Subcutaneous adipose tissue (tissue), 4 donors: ENCODE results near the gene MCCC2. TPM values are rescaled to one million over a fixed set of nuclear protein-coding genes. Genes with fewer than 3 reads are reported as not detected.

Experiments
- CTCF ChIP-seq: fragments of 450-650 bp; IDR thresholded peaks from one replicate; pipeline ENCODE4 v1.5.1; 2016; ENCODE audit warnings: low read depth, mild to moderate bottlenecking, control low read depth, antibody characterized with exemption, moderate library complexity
- total RNA-seq, 4 donors: library from RNA; depleted of rRNA; stranded (reverse); fragments of >200 nt; gene quantifications; one replicate each; pipeline ENCODE4 v1.1.0, GENCODE V29; 2016

Gene MCCC2
- total RNA-seq, 4 donors from 2014 or later, result 52.4 to 95.5 (median 79.4) TPM

- no peak for TF ChIP-seq CTCF
Measured at GRCh38 chr5:71666321-71666720, 79.2 kb downstream of the MCCC2 start.

- TF ChIP-seq CTCF, result no peak
Measured at GRCh38 chr5:71677977-71678376, 90.8 kb downstream of the MCCC2 start.

DNA sequence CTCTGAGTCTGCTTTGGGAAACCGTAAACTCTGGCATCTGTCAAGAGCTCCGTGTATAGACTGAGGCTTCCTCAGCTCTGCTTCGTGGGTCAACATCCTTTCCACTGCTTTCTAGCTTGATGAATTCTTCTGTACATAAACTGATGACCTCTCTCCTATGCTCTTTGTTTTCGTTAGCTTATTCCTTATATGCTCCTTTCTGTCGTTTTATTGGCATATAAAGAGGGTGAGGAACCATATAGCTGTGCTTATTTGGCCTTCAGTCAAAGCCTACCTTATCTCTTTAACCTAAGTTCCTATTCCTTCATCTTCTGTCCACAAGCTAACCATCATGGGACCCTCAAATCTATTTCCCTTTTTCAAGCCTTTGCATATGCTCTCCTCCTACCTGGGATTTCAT is 92.6 kb downstream of the MCCC2 start:
- TF ChIP-seq CTCF, result no peak

GRCh38 chr5:71680510-71680909 is 93.4 kb downstream of the MCCC2 start:
- TF ChIP-seq CTCF, result no peak

DNA sequence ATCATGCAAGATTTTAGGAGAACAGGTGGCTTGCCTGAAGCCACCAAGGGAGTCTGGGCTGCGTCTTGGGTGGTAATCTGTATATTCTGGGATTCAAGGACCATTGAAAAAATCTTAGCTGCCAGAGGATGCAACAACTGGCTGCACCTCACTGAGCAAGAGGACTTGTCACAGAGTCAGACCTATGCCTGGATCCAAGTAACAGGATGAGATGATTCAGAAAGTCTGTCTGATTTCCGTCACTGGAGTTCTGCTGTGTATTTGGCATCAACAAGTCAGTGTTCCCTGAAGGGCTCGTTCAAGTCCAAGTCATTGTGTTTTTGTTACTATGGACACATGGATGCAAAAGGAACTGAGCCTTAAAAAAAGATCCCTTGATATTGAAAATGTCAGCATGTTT is 94.2 kb downstream of the MCCC2 start:
- TF ChIP-seq CTCF, result no peak

DNA sequence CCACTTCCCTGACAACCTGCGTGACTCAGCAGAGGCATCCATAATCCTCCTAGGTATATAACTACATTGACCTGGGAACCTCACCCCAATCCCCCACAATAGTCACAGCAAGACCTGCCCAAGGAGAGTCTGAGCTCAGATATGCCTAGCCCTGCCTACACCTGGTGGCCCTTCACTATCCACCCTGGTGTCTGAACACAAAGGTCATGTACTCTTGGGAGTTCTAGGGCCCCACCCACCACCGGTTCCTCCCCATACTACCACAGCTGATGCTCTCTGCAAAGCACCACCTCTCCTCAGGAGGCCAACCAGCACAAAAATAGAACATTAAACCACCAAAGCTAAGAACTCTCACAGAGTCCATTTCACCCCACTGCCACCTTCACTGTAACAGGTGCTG is 97.2 kb downstream of the MCCC2 start:
- TF ChIP-seq CTCF, result no peak

DNA sequence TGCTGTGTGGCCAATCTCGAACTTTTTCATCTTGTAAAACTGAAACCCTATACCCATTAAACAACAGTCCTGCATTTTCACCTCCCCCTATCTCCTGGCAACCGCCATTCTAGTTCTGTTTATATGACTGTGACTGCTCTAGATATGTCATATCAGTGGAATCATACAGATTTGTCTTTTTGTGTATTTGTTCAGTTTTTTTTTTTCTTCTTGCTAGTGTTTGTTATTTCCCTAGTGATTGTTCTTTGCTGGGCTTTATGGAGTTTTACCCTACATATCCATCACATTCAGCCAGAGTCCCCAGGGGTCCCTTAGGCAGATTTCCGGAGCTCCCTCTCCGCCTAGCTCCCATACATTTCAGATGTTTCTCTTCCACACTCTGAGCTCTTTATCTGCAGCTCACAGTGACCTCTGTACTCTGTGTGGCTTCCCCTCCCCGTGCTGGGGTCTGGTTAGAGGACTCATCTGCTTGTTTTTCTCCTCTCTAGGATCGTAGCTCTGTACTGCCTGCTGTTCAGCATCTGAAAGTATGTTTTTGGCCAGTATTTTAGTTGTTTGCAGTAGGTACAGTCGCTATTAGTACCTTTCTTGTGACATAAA is 106.8 kb downstream of the MCCC2 start:
- TF ChIP-seq CTCF, result no peak
